HG03175 (cell line): Measurements from ENCODE around the gene CBL.
"Not testable (repeated sequence)": the region's sequence is repeated elsewhere in the genome, so short reads cannot be mapped to it uniquely, and the experiment has no call there.

Experiments
- ATAC-seq: cut with Tn5 transposase; IDR thresholded peaks from one replicate; pipeline ENCODE4 v1.9.1; 2021; ENCODE audit warnings: mild to moderate bottlenecking, moderate library complexity; ENCODE audit not compliant: unreplicated experiment

The CBL gene

GRCh38 chr11:119184399-119184798, 21.7 kb upstream of the CBL start:
- not testable (repeated sequence) for ATAC-seq

GRCh38 chr11:119185981-119186634, 20.0 kb upstream of the CBL start:
- no peak for ATAC-seq

- no peak for ATAC-seq
These were observed 18.8 kb upstream of the CBL start for GRCh38 chr11:119187123-119187892.

- ATAC-seq, result no peak
These were observed 18.1 kb upstream of the CBL start for GRCh38 chr11:119188067-119188466.

GRCh38 chr11:119188887-119189286, 17.3 kb upstream of the CBL start:
- ATAC-seq, result no peak

- ATAC-seq, result no peak
These were observed 16.7 kb upstream of the CBL start for GRCh38 chr11:119189393-119189792.

GRCh38 chr11:119190531-119190930, 15.6 kb upstream of the CBL start:
- no peak for ATAC-seq

- not testable (repeated sequence) for ATAC-seq
These were observed 14.9 kb upstream of the CBL start for GRCh38 chr11:119191265-119191664.

GRCh38 chr11:119192111-119192510, 14.0 kb upstream of the CBL start:
- no peak for ATAC-seq

GRCh38 chr11:119193001-119193400, 13.1 kb upstream of the CBL start:
- ATAC-seq, result no peak

- no peak for ATAC-seq
These were observed 12.5 kb upstream of the CBL start for GRCh38 chr11:119193626-119194025.

GRCh38 chr11:119194811-119195440, 11.2 kb upstream of the CBL start:
- no peak for ATAC-seq

- ATAC-seq, result no peak
These were observed 10.5 kb upstream of the CBL start for GRCh38 chr11:119195680-119196079.

- peak; percentile 59 for ATAC-seq
These were observed 9.2 kb upstream of the CBL start for GRCh38 chr11:119196833-119197483.

- ATAC-seq, result no peak
These were observed 7.2 kb upstream of the CBL start for GRCh38 chr11:119198925-119199324.

- ATAC-seq, result not testable (repeated sequence)
These were observed 4.9 kb upstream of the CBL start for GRCh38 chr11:119201236-119201635.

- ATAC-seq, result no peak
These were observed 3.6 kb upstream of the CBL start for GRCh38 chr11:119202554-119202953.

- ATAC-seq, result no peak
These were observed 2.1 kb upstream of the CBL start for GRCh38 chr11:119204066-119204465.

- no peak for ATAC-seq
These were observed 1.1 kb upstream of the CBL start for GRCh38 chr11:119205080-119205479.

- peak; percentile 34 for ATAC-seq
These were observed 624 bp downstream of the CBL start for GRCh38 chr11:119206511-119207414.
